ENCODE results near the gene TRRAP.

TRRAP gene

GRCh38 chr7:98974906-98975816 lies 96.8 kb downstream of the TRRAP start:
- no peaks in the 10 kb centered on the region for H3K4me1 ChIP-seq (ENCODE audit: insufficient read depth, low read length)

GRCh38 chr7:98976396-98977185 lies 98.3 kb downstream of the TRRAP start:
- Histone ChIP-seq H3K9me3 (ENCODE audit: low read length) (no peaks in the 10 kb centered on the region), H2AFZ (ENCODE audit: low read depth, low read length) (no peak overlapping the region), H3K36me3 (ENCODE audit: insufficient read depth, low read length) (peaks cover 92% of the 10 kb centered on the region), H3K4me3 (ENCODE audit: low read length) (no peak overlapping the region), H3K4me1 (ENCODE audit: insufficient read depth, low read length) (no peaks in the 10 kb centered on the region), H3K27me3 (ENCODE audit: insufficient read depth, low read length) (no peaks in the 10 kb centered on the region)

More at GRCh38 chr7:98974906-98975816, 96.8 kb downstream of the TRRAP start:
- Histone ChIP-seq H3K4me3 (ENCODE audit: low read length) (no peak overlapping the region), H3K9me3 (ENCODE audit: low read length) (no peaks in the 10 kb centered on the region), H3K27me3 (ENCODE audit: insufficient read depth, low read length) (no peaks in the 10 kb centered on the region), H3K36me3 (ENCODE audit: insufficient read depth, low read length) (peaks cover 92% of the 10 kb centered on the region), H2AFZ (ENCODE audit: low read depth, low read length) (no peak overlapping the region)

- Histone ChIP-seq H3K9me3 (ENCODE audit: low read length) (no peaks in the 10 kb centered on the region), H2AFZ (ENCODE audit: low read depth, low read length) (no peak overlapping the region), H3K4me3 (ENCODE audit: low read length) (no peak overlapping the region), H3K4me1 (ENCODE audit: insufficient read depth, low read length) (no peaks in the 10 kb centered on the region), H3K27me3 (ENCODE audit: insufficient read depth, low read length) (no peaks in the 10 kb centered on the region), H3K36me3 (ENCODE audit: insufficient read depth, low read length) (peaks cover 90% of the 10 kb centered on the region)
Observed at GRCh38 chr7:98978672-98979071, 100.3 kb downstream of the TRRAP start.

GRCh38 chr7:98981701-98982100 lies 103.4 kb downstream of the TRRAP start:
- Histone ChIP-seq H2AFZ (ENCODE audit: low read depth, low read length) (no peak overlapping the region), H3K4me3 (ENCODE audit: low read length) (no peak overlapping the region)

GRCh38 chr7:98982686-98983085 lies 104.4 kb downstream of the TRRAP start:
- Histone ChIP-seq H3K36me3 (ENCODE audit: insufficient read depth, low read length) (peaks cover 89% of the 10 kb centered on the region), H3K4me1 (ENCODE audit: insufficient read depth, low read length) (no peaks in the 10 kb centered on the region), H3K9me3 (ENCODE audit: low read length) (peaks cover 8% of the 10 kb centered on the region), H2AFZ (ENCODE audit: low read depth, low read length) (no peak overlapping the region), H3K27me3 (ENCODE audit: insufficient read depth, low read length) (no peaks in the 10 kb centered on the region), H3K4me3 (ENCODE audit: low read length) (no peak overlapping the region)

More at GRCh38 chr7:98981701-98982100, 103.4 kb downstream of the TRRAP start:
- Histone ChIP-seq H3K27me3 (ENCODE audit: insufficient read depth, low read length) (no peaks in the 10 kb centered on the region), H3K9me3 (ENCODE audit: low read length) (peaks cover 8% of the 10 kb centered on the region), H3K36me3 (ENCODE audit: insufficient read depth, low read length) (peaks cover 87% of the 10 kb centered on the region), H3K4me1 (ENCODE audit: insufficient read depth, low read length) (no peaks in the 10 kb centered on the region)

- no peak overlapping the region for H3K4me3 ChIP-seq (ENCODE audit: low read length)
- no peaks in the 10 kb centered on the region for H3K4me1 ChIP-seq (ENCODE audit: insufficient read depth, low read length)
- peaks cover 88% of the 10 kb centered on the region for H3K36me3 ChIP-seq (ENCODE audit: insufficient read depth, low read length)
- no peaks in the 10 kb centered on the region for H3K27me3 ChIP-seq (ENCODE audit: insufficient read depth, low read length)
- no peak overlapping the region for H2AFZ ChIP-seq (ENCODE audit: low read depth, low read length)
- H3K9me3 ChIP-seq (ENCODE audit: low read length), result peaks cover 8% of the 10 kb centered on the region
Observed at GRCh38 chr7:98984126-98984525, 105.8 kb downstream of the TRRAP start.

GRCh38 chr7:98985406-98985805 lies 107.1 kb downstream of the TRRAP start:
- Histone ChIP-seq H2AFZ (ENCODE audit: low read depth, low read length) (no peak overlapping the region), H3K27me3 (ENCODE audit: insufficient read depth, low read length) (no peaks in the 10 kb centered on the region), H3K4me3 (ENCODE audit: low read length) (no peak overlapping the region), H3K36me3 (ENCODE audit: insufficient read depth, low read length) (peaks cover 87% of the 10 kb centered on the region), H3K9me3 (ENCODE audit: low read length) (peaks cover 8% of the 10 kb centered on the region), H3K4me1 (ENCODE audit: insufficient read depth, low read length) (no peaks in the 10 kb centered on the region)

GRCh38 chr7:98985945-98986344 lies 107.6 kb downstream of the TRRAP start:
- H3K36me3 ChIP-seq (ENCODE audit: insufficient read depth, low read length), result peaks cover 85% of the 10 kb centered on the region

GRCh38 chr7:98988641-98989040 lies 110.3 kb downstream of the TRRAP start:
- Histone ChIP-seq H3K4me3 (ENCODE audit: low read length) (no peak overlapping the region), H3K36me3 (ENCODE audit: insufficient read depth, low read length) (peaks cover 90% of the 10 kb centered on the region), H2AFZ (ENCODE audit: low read depth, low read length) (no peak overlapping the region), H3K4me1 (ENCODE audit: insufficient read depth, low read length) (no peaks in the 10 kb centered on the region), H3K27me3 (ENCODE audit: insufficient read depth, low read length) (no peaks in the 10 kb centered on the region), H3K9me3 (ENCODE audit: low read length) (peaks cover 8% of the 10 kb centered on the region)

More at GRCh38 chr7:98985945-98986344, 107.6 kb downstream of the TRRAP start:
- Histone ChIP-seq H3K9me3 (ENCODE audit: low read length) (peaks cover 8% of the 10 kb centered on the region), H3K27me3 (ENCODE audit: insufficient read depth, low read length) (no peaks in the 10 kb centered on the region), H2AFZ (ENCODE audit: low read depth, low read length) (no peak overlapping the region), H3K4me3 (ENCODE audit: low read length) (no peak overlapping the region), H3K4me1 (ENCODE audit: insufficient read depth, low read length) (no peaks in the 10 kb centered on the region)

- Histone ChIP-seq H3K36me3 (ENCODE audit: insufficient read depth, low read length) (peaks cover 92% of the 10 kb centered on the region), H2AFZ (ENCODE audit: low read depth, low read length) (no peak overlapping the region), H3K4me3 (ENCODE audit: low read length) (no peak overlapping the region), H3K9me3 (ENCODE audit: low read length) (peaks cover 8% of the 10 kb centered on the region), H3K4me1 (ENCODE audit: insufficient read depth, low read length) (no peaks in the 10 kb centered on the region), H3K27me3 (ENCODE audit: insufficient read depth, low read length) (no peaks in the 10 kb centered on the region)
Observed at GRCh38 chr7:98990356-98990755, 112.0 kb downstream of the TRRAP start.

GRCh38 chr7:98991141-98991540 lies 112.8 kb downstream of the TRRAP start:
- H3K4me1 ChIP-seq (ENCODE audit: insufficient read depth, low read length), result no peaks in the 10 kb centered on the region

GRCh38 chr7:98992076-98992475 lies 113.7 kb downstream of the TRRAP start:
- Histone ChIP-seq H2AFZ (ENCODE audit: low read depth, low read length) (no peak overlapping the region), H3K27me3 (ENCODE audit: insufficient read depth, low read length) (no peaks in the 10 kb centered on the region), H3K36me3 (ENCODE audit: insufficient read depth, low read length) (peaks cover 90% of the 10 kb centered on the region), H3K4me3 (ENCODE audit: low read length) (no peak overlapping the region), H3K9me3 (ENCODE audit: low read length) (no peaks in the 10 kb centered on the region), H3K4me1 (ENCODE audit: insufficient read depth, low read length) (no peaks in the 10 kb centered on the region)

More at GRCh38 chr7:98991141-98991540, 112.8 kb downstream of the TRRAP start:
- Histone ChIP-seq H3K4me3 (ENCODE audit: low read length) (no peak overlapping the region), H3K36me3 (ENCODE audit: insufficient read depth, low read length) (peaks cover 92% of the 10 kb centered on the region), H3K9me3 (ENCODE audit: low read length) (peaks cover 1% of the 10 kb centered on the region), H3K27me3 (ENCODE audit: insufficient read depth, low read length) (no peaks in the 10 kb centered on the region), H2AFZ (ENCODE audit: low read depth, low read length) (no peak overlapping the region)
